ENCODE data around the gene LTC4S. TPM values are rescaled to one million over a fixed set of nuclear protein-coding genes. Genes with fewer than 3 reads are reported as not detected.

Gene LTC4S
- total RNA-seq, 4 donors from 2014 or later: 7.5 to 8.8 (median 8.2) TPM; not detected in 1

GRCh38 chr5:179816796-179817469 is 23.1 kb downstream of the LTC4S start:
- WGBS, 2 donors (ENCODE audit: low coverage in 1 of 2): 0% methylated on average over 8 of the region's 72 CpGs; no CpG with 5 or more reads in 1 of the 2 donors
- TF ChIP-seq, protein P1, sequence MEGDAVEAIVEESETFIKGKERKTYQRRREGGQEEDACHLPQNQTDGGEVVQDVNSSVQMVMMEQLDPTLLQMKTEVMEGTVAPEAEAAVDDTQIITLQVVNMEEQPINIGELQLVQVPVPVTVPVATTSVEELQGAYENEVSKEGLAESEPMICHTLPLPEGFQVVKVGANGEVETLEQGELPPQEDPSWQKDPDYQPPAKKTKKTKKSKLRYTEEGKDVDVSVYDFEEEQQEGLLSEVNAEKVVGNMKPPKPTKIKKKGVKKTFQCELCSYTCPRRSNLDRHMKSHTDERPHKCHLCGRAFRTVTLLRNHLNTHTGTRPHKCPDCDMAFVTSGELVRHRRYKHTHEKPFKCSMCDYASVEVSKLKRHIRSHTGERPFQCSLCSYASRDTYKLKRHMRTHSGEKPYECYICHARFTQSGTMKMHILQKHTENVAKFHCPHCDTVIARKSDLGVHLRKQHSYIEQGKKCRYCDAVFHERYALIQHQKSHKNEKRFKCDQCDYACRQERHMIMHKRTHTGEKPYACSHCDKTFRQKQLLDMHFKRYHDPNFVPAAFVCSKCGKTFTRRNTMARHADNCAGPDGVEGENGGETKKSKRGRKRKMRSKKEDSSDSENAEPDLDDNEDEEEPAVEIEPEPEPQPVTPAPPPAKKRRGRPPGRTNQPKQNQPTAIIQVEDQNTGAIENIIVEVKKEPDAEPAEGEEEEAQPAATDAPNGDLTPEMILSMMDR (IDR thresholded peaks at IDR 0.05): peak in 2 of 4 experiments; percentile 12 to 34
- no peak for TF ChIP-seq POLR2A (IDR thresholded peaks at IDR 0.05)
- ATAC-seq: no peak

DNA sequence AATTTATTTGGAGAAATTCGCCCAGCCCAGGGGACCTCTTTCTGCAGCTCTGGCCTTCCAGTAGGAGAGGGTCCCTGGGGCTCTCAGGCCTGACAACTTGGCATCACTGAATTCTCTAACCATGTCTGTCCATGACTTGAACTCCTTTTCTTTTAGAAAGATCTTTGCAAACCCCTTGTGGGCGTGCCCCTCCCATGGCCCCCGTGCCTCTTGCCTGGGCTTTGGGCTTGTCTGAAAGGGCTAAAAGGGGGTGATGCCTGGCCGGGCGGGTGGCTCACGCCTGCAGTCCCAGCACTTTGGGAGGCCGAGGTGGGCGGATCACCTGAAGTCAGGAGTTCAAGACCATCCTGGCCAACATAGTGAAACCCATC is 23.7 kb downstream of the LTC4S start:
- no peak for ATAC-seq
- Histone ChIP-seq H3K27ac (peak overlapping the region in 3 of 4 donors; percentile 56 to 99 (median 97)), H3K9me3 (no peaks in the 10 kb centered on the region), H3K36me3 (peaks cover 0 to 17% of the 10 kb centered on the region in 2 donors), H3K4me3 (peak overlapping the region; percentile 48 to 65), H3K4me1 (peaks cover 3 to 51% (median 33%) of the 10 kb centered on the region in 3 donors), H3K27me3 (no peaks in the 10 kb centered on the region)
- 83% methylated on average over 4 of the region's 8 CpGs; no CpG with 5 or more reads in 1 of the 2 donors for WGBS, 2 donors (ENCODE audit: low coverage in 1 of 2)
- no peak for TF ChIP-seq POLR2AphosphoS5 (IDR thresholded peaks at IDR 0.05)

More at GRCh38 chr5:179816796-179817469, 23.1 kb downstream of the LTC4S start:
- peaks cover 3 to 46% (median 29%) of the 10 kb centered on the region in 3 donors for H3K4me1 ChIP-seq
- H3K4me3 ChIP-seq: peak overlapping the region; percentile 48 to 65
- H3K27ac ChIP-seq: peak overlapping the region in 3 of 4 donors; percentile 56 to 99 (median 97)
- peaks cover 0 to 19% of the 10 kb centered on the region in 2 donors for H3K36me3 ChIP-seq
- H3K27me3 ChIP-seq: no peaks in the 10 kb centered on the region
- H3K9me3 ChIP-seq: no peaks in the 10 kb centered on the region

- Histone ChIP-seq H3K4me3 (peak overlapping the region; percentile 11 to 74), H3K9me3 (no peaks in the 10 kb centered on the region), H3K27ac (peak overlapping the region; percentile 97 to 100 (median 99)), H3K4me1 (peaks cover 5 to 58% (median 39%) of the 10 kb centered on the region in 3 donors), H3K27me3 (no peaks in the 10 kb centered on the region), H3K36me3 (peaks cover 0 to 17% of the 10 kb centered on the region in 2 donors)
- no peak for TF ChIP-seq POLR2A (IDR thresholded peaks at IDR 0.05)
- no peak for TF ChIP-seq POLR2AphosphoS5 (IDR thresholded peaks at IDR 0.05)
- TF ChIP-seq EP300 (IDR thresholded peaks at IDR 0.05): no peak
- WGBS, 2 donors (ENCODE audit: low coverage in 1 of 2): 14 to 40% methylated on average over 1 to 2 of the region's 14 CpGs
- no peak for ATAC-seq
Observed at GRCh38 chr5:179817890-179818745, 24.3 kb downstream of the LTC4S start.

DNA sequence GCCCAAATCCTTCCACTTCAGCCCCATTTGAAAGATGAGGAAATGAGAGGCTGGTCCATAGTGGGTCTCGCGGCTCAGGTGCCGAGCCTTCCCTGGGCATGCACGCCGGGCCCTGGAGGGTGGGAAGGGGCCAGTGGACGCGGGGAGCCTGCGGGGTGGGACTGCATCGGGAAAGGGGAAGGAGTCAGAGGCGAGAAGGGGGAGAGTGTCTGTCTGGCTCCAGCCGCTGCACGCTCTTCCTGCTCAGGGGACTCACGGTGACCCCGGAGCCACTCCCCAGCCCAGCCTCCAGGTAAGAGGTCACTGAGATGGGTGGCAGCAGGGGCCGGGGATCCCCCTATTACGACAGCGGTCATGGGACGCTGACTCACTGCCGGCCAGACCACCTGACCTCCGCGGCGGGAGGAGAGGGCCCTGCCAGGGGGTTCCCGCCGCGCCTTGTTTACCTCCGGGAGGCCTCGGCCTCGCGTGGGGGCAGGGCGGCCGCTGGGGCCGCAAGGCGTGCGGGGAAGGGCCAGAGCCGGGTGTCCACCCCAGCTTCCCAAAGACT is 25.0 kb downstream of the LTC4S start:
- Histone ChIP-seq H3K36me3 (peaks cover 0 to 16% of the 10 kb centered on the region in 2 donors), H3K4me1 (peaks cover 5 to 65% (median 43%) of the 10 kb centered on the region in 3 donors), H3K9me3 (no peaks in the 10 kb centered on the region), H3K27me3 (no peaks in the 10 kb centered on the region), H3K4me3 (peak overlapping the region; percentile 11 to 74), H3K27ac (peak overlapping the region; percentile 97 to 100 (median 99))
- TF ChIP-seq EP300 (IDR thresholded peaks at IDR 0.05) (peak; percentile 34), POLR2AphosphoS5 (IDR thresholded peaks at IDR 0.05) (peak; percentile 95), POLR2A (IDR thresholded peaks at IDR 0.05) (peak in 1 of 2 donors; percentile 32)
- TF ChIP-seq, protein P1 (IDR thresholded peaks at IDR 0.05): no peak
- 0% methylated on average over 1 of the region's 35 CpGs; no CpG with 5 or more reads in 1 of the 2 donors for WGBS, 2 donors (ENCODE audit: low coverage in 1 of 2)
- peak; percentile 79 for ATAC-seq

GRCh38 chr5:179819296-179820126 is 25.7 kb downstream of the LTC4S start:
- peak overlapping the region; percentile 74 to 81 for H3K4me3 ChIP-seq
- H3K27ac ChIP-seq: peak overlapping the region; percentile 97 to 100 (median 99)
- peaks cover 5 to 72% (median 50%) of the 10 kb centered on the region in 3 donors for H3K4me1 ChIP-seq
- 20 to 46% methylated on average over 1 to 6 of the region's 26 CpGs for WGBS, 2 donors (ENCODE audit: low coverage in 1 of 2)
- H3K27me3 ChIP-seq: no peaks in the 10 kb centered on the region
- peak; percentile 26 for ATAC-seq
- TF ChIP-seq POLR2A (IDR thresholded peaks at IDR 0.05): no peak
- TF ChIP-seq, protein P1 (IDR thresholded peaks at IDR 0.05): no peak
- no peak for TF ChIP-seq EP300 (IDR thresholded peaks at IDR 0.05)
- TF ChIP-seq POLR2AphosphoS5 (IDR thresholded peaks at IDR 0.05): no peak
- peaks cover 0 to 23% of the 10 kb centered on the region in 2 donors for H3K36me3 ChIP-seq
- H3K9me3 ChIP-seq: no peaks in the 10 kb centered on the region
